Renal cortical epithelial cell (primary cell): ENCODE measurements around the gene GGTA1. TPM values are rescaled to one million over a fixed set of nuclear protein-coding genes. Genes with fewer than 3 reads are reported as not detected.
A peak's percentile ranks its signal among the peaks of the same experiment; 100 is the strongest.
"Not testable (repeated sequence)": the region's sequence is repeated elsewhere in the genome, so short reads cannot be mapped to it uniquely, and the experiment has no call there.

ENCODE experiments used
- DNase-seq: peaks from one replicate; pipeline ENCODE4 v3.0.0-alpha.2; 2011; ENCODE audit warnings: low read depth
- total RNA-seq: library from RNA; depleted of rRNA; stranded (reverse); fragments of >200 nt; gene quantifications from 2 replicates; pipeline ENCODE4 v1.2.3, GENCODE V29; 2014

The GGTA1 gene
- not detected in 2 replicates for total RNA-seq

GRCh38 chr9:121499427-121500164 lies at the start of gene GGTA1:
Gene GGTA1, minus strand, starts transcription at chr9:121499844. Its CDS starts 31,922 bp downstream, at chr9:121467922.
- no peak for DNase-seq

GRCh38 chr9:121548666-121549065 lies 49.0 kb upstream of the GGTA1 start:
- no peak for DNase-seq

- DNase-seq, result peak; percentile 71
Observed at GRCh38 chr9:121545875-121546423, 46.3 kb upstream of the GGTA1 start.

- DNase-seq, result no peak
Observed at GRCh38 chr9:121545150-121545874, 45.7 kb upstream of the GGTA1 start.

GRCh38 chr9:121542025-121542424 lies 42.4 kb upstream of the GGTA1 start:
- no peak for DNase-seq

- DNase-seq, result no peak
Observed at GRCh38 chr9:121541256-121541655, 41.6 kb upstream of the GGTA1 start.

- DNase-seq, result no peak
Observed at GRCh38 chr9:121538221-121538620, 38.6 kb upstream of the GGTA1 start.

GRCh38 chr9:121537283-121537682 lies 37.6 kb upstream of the GGTA1 start:
- no peak for DNase-seq

- no peak for DNase-seq
Observed at GRCh38 chr9:121532881-121533280, 33.2 kb upstream of the GGTA1 start.

GRCh38 chr9:121529237-121529987 lies 29.8 kb upstream of the GGTA1 start:
- DNase-seq, result peak; percentile 77

GRCh38 chr9:121528642-121529041 lies 29.0 kb upstream of the GGTA1 start:
- no peak for DNase-seq

GRCh38 chr9:121527371-121527770 lies 27.7 kb upstream of the GGTA1 start:
- DNase-seq, result no peak

- not testable (repeated sequence) for DNase-seq
Observed at GRCh38 chr9:121519688-121520087, 20.0 kb upstream of the GGTA1 start.

- no peak for DNase-seq
Observed at GRCh38 chr9:121518634-121519033, 19.0 kb upstream of the GGTA1 start.

- DNase-seq, result not testable (repeated sequence)
Observed at GRCh38 chr9:121513166-121513565, 13.5 kb upstream of the GGTA1 start.

GRCh38 chr9:121510766-121511550 lies 11.3 kb upstream of the GGTA1 start:
- no peak for DNase-seq

GRCh38 chr9:121509180-121509579 lies 9.5 kb upstream of the GGTA1 start:
- DNase-seq, result no peak

GRCh38 chr9:121508415-121508814 lies 8.8 kb upstream of the GGTA1 start:
- no peak for DNase-seq

GRCh38 chr9:121505903-121506735 lies 6.5 kb upstream of the GGTA1 start:
- no peak for DNase-seq

GRCh38 chr9:121503444-121503843 lies 3.8 kb upstream of the GGTA1 start:
- DNase-seq, result no peak

- no peak for DNase-seq
Observed at GRCh38 chr9:121500165-121500478, 478 bp upstream of the GGTA1 start.
